Neural cell (in vitro differentiated cells): ENCODE results near the gene MXD1. TPM values are rescaled to one million over a fixed set of nuclear protein-coding genes. Genes with fewer than 3 reads are reported as not detected.

ENCODE experiments used
- H2AFZ ChIP-seq: fragments of 200-600, 300-800 bp; sonication (generic), shearing (Covaris generic); 2 replicates; pipeline ENCODE4 v1.6.0; 2014; ENCODE audit warnings: low read depth, mild to moderate bottlenecking, antibody characterized with exemption, low read length, moderate library complexity
- H3F3A ChIP-seq: fragments of 200-600 bp; shearing (Covaris generic); 2 replicates; pipeline ENCODE4 v1.6.1; 2016; ENCODE audit warnings: mild to moderate bottlenecking, moderate library complexity, mixed read lengths, antibody characterized with exemption, low read length; ENCODE audit not compliant: insufficient read depth, poor library complexity, severe bottlenecking
- H3K27ac ChIP-seq: fragments of 200-600, 300-800 bp; sonication (generic), shearing (Covaris generic); 2 replicates; pipeline ENCODE4 v1.5.1; 2014; ENCODE audit warnings: mild to moderate bottlenecking, low read length, moderate library complexity
- H3K27me3 ChIP-seq: fragments of 300-800, 200-600 bp; sonication (generic), shearing (Covaris generic); 2 replicates; pipeline ENCODE4 v1.6.0; 2014; ENCODE audit warnings: mild to moderate bottlenecking, low read depth, low read length, moderate library complexity; ENCODE audit not compliant: insufficient read depth
- H3K36me3 ChIP-seq: fragments of 300-800, 200-600 bp; sonication (generic), shearing (Covaris generic); 2 replicates; pipeline ENCODE4 v1.5.1; 2014; ENCODE audit warnings: mild to moderate bottlenecking, antibody characterized with exemption, low read length, moderate library complexity; ENCODE audit not compliant: insufficient read depth
- H3K4me2 ChIP-seq: fragments of 300-800, 200-600 bp; sonication (generic), shearing (Covaris generic); 2 replicates; pipeline ENCODE4 v1.6.0; 2014; ENCODE audit warnings: mild to moderate bottlenecking, low read length
- H3K4me3 ChIP-seq: fragments of 300-800, 200-600 bp; sonication (generic), shearing (Covaris generic); 2 replicates; pipeline ENCODE4 v1.5.1; 2014; ENCODE audit warnings: mild to moderate bottlenecking, low read length, moderate library complexity
- H3K79me2 ChIP-seq: fragments of 200-600 bp; shearing (Covaris generic); replicated peaks from 2 replicates; pipeline ENCODE4 v1.6.0; 2014; ENCODE audit warnings: mild to moderate bottlenecking, low read length, moderate library complexity; ENCODE audit not compliant: insufficient read depth
- H3K9ac ChIP-seq: fragments of 300-800, 200-600 bp; sonication (generic), shearing (Covaris generic); 2 replicates; pipeline ENCODE4 v1.6.1; 2016; ENCODE audit warnings: mild to moderate bottlenecking, low read length, mixed read lengths
- H3K9me2 ChIP-seq: fragments of 200-600 bp; shearing (Covaris generic); 2 replicates; pipeline ENCODE4 v1.6.1; 2016; ENCODE audit warnings: mild to moderate bottlenecking, low read length, mixed read lengths; ENCODE audit not compliant: insufficient read depth
- H3K9me3 ChIP-seq: fragments of 200-600, 300-800 bp; sonication (generic), shearing (Covaris generic); 2 replicates; pipeline ENCODE4 v1.6.1; 2016; ENCODE audit warnings: mild to moderate bottlenecking, mixed run types, low read length, moderate library complexity, mixed read lengths
- H4K20me1 ChIP-seq: fragments of 200-600 bp; shearing (Covaris generic); 2 replicates; pipeline ENCODE4 v1.6.1; 2016; ENCODE audit warnings: mild to moderate bottlenecking, mixed run types; ENCODE audit not compliant: insufficient read depth
- EP300 ChIP-seq: fragments of 450-650 bp; conservative IDR thresholded peaks from 2 replicates; pipeline ENCODE4 v1.6.1; 2014; ENCODE audit warnings: antibody characterized with exemption, mild to moderate bottlenecking, moderate library complexity; ENCODE audit not compliant: poor library complexity, severe bottlenecking
- EZH2 ChIP-seq: fragments of 200-600, 300-800 bp; shearing (Covaris generic), sonication (generic); IDR thresholded peaks from 2 replicates; pipeline ENCODE4 v1.6.1; 2014; ENCODE audit warnings: antibody characterized with exemption, low read length, borderline replicate concordance, mild to moderate bottlenecking; ENCODE audit not compliant: insufficient read depth, poor library complexity, severe bottlenecking
- MXI1 ChIP-seq: fragments of 450-650 bp; conservative IDR thresholded peaks from 2 replicates; pipeline ENCODE4 v1.6.1; 2014; ENCODE audit warnings: antibody characterized with exemption, mild to moderate bottlenecking; ENCODE audit not compliant: poor library complexity, severe bottlenecking
- POLR2AphosphoS5 ChIP-seq: IDR thresholded peaks from 2 replicates; pipeline ENCODE4 v1.6.1; 2012
- RAD21 ChIP-seq: fragments of 450-650 bp; conservative IDR thresholded peaks from 2 replicates; pipeline ENCODE4 v1.6.1; 2014; ENCODE audit warnings: antibody characterized with exemption, mild to moderate bottlenecking, moderate library complexity
- SMC3 ChIP-seq: fragments of 450-650 bp; conservative IDR thresholded peaks from 2 replicates; pipeline ENCODE4 v1.6.1; 2014; ENCODE audit warnings: antibody characterized with exemption, mild to moderate bottlenecking, moderate library complexity; ENCODE audit not compliant: poor library complexity
- TAF1 ChIP-seq: IDR thresholded peaks from 2 replicates; pipeline ENCODE4 v1.6.1; 2012; ENCODE audit warnings: low read depth
- polyA plus RNA-seq: library from polyadenylated mRNA; depleted of rRNA; stranded (reverse); fragments of >200 nt; gene quantifications from 2 replicates; pipeline ENCODE4 v1.2.3, GENCODE V29; 2014
- TF ChIP-seq, protein P1 (sequence below): fragments of 450-650 bp; IDR thresholded peaks from 2 replicates; pipeline ENCODE4 v1.5.1; 2014; ENCODE audit warnings: antibody characterized with exemption, mild to moderate bottlenecking, moderate library complexity; ENCODE audit not compliant: poor library complexity, severe bottlenecking
- TF ChIP-seq, protein P2 (sequence below): IDR thresholded peaks from 2 replicates; pipeline ENCODE4 v1.6.1; 2012; ENCODE audit warnings: borderline replicate concordance

The MXD1 gene
- polyA plus RNA-seq, 1 donor from 2014 or later: 16.4 TPM

DNA sequence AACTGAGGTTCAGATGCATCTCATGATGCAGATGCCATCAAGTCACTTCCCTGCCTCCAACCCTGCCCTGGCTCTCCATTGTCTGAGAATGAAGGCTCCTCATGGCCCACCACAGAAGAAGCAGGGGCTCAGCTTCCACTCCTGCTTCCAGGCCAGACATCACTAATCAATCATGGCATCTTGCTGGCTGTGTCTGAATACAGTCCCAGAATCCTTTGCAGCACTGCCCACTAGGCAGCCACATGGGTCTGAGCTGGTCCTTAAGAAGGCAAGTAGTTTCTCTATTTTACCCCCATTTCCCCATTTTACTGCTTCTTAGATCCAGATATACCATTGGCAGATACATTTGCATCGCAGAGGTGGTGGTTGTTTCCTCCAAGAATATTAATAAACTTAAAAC lies 39.2 kb downstream of the MXD1 start:
- Histone ChIP-seq H4K20me1 (no peaks in the 10 kb centered on the region), H3K27me3 (no peaks in the 10 kb centered on the region), H3K27ac (no peak overlapping the region), H3K4me3 (no peak overlapping the region), H3K36me3 (no peaks in the 10 kb centered on the region), H3K9me3 (no peaks in the 10 kb centered on the region), H2AFZ (no peak overlapping the region), H3F3A (no peaks in the 10 kb centered on the region), H3K9me2 (no peaks in the 10 kb centered on the region), H3K4me2 (no peak overlapping the region), H3K79me2 (no peaks in the 10 kb centered on the region), H3K9ac (no peak overlapping the region)
- TF ChIP-seq POLR2AphosphoS5 (no peak), EZH2 (no peak), RAD21 (no peak)

DNA sequence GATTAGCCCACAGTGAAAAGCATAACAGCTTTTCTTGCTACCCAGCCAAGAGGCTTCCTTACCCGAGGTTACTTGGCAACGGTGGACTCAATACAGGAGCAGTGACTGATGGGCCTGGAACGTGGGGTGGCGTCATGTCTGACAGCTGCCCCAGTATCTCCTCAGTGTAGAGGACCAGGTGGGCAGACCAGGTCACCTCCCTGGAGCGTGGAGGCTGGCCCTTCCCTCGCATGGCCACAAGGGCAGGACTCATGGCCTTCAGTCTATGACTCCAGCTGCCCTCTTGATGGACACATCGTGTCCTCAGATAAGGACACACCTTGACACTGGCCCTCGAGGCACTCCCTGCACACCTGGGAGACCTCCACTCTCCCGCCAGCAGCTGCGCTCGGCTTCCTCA lies 40.1 kb downstream of the MXD1 start:
- no peaks in the 10 kb centered on the region for H3K27me3 ChIP-seq
- no peaks in the 10 kb centered on the region for H3K36me3 ChIP-seq
- H3K79me2 ChIP-seq: no peaks in the 10 kb centered on the region
- TF ChIP-seq SMC3 (no peak), TAF1 (no peak), EP300 (no peak), POLR2AphosphoS5 (no peak), RAD21 (no peak), MXI1 (no peak), EZH2 (no peak)
- TF ChIP-seq, protein P1, sequence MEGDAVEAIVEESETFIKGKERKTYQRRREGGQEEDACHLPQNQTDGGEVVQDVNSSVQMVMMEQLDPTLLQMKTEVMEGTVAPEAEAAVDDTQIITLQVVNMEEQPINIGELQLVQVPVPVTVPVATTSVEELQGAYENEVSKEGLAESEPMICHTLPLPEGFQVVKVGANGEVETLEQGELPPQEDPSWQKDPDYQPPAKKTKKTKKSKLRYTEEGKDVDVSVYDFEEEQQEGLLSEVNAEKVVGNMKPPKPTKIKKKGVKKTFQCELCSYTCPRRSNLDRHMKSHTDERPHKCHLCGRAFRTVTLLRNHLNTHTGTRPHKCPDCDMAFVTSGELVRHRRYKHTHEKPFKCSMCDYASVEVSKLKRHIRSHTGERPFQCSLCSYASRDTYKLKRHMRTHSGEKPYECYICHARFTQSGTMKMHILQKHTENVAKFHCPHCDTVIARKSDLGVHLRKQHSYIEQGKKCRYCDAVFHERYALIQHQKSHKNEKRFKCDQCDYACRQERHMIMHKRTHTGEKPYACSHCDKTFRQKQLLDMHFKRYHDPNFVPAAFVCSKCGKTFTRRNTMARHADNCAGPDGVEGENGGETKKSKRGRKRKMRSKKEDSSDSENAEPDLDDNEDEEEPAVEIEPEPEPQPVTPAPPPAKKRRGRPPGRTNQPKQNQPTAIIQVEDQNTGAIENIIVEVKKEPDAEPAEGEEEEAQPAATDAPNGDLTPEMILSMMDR: no peak
- TF ChIP-seq, protein P2, sequence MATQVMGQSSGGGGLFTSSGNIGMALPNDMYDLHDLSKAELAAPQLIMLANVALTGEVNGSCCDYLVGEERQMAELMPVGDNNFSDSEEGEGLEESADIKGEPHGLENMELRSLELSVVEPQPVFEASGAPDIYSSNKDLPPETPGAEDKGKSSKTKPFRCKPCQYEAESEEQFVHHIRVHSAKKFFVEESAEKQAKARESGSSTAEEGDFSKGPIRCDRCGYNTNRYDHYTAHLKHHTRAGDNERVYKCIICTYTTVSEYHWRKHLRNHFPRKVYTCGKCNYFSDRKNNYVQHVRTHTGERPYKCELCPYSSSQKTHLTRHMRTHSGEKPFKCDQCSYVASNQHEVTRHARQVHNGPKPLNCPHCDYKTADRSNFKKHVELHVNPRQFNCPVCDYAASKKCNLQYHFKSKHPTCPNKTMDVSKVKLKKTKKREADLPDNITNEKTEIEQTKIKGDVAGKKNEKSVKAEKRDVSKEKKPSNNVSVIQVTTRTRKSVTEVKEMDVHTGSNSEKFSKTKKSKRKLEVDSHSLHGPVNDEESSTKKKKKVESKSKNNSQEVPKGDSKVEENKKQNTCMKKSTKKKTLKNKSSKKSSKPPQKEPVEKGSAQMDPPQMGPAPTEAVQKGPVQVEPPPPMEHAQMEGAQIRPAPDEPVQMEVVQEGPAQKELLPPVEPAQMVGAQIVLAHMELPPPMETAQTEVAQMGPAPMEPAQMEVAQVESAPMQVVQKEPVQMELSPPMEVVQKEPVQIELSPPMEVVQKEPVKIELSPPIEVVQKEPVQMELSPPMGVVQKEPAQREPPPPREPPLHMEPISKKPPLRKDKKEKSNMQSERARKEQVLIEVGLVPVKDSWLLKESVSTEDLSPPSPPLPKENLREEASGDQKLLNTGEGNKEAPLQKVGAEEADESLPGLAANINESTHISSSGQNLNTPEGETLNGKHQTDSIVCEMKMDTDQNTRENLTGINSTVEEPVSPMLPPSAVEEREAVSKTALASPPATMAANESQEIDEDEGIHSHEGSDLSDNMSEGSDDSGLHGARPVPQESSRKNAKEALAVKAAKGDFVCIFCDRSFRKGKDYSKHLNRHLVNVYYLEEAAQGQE: no peak
- no peak overlapping the region for H3K4me3 ChIP-seq
- H3F3A ChIP-seq: no peaks in the 10 kb centered on the region
- H2AFZ ChIP-seq: no peak overlapping the region
- no peaks in the 10 kb centered on the region for H3K9me3 ChIP-seq
- H3K9ac ChIP-seq: no peak overlapping the region
- no peaks in the 10 kb centered on the region for H4K20me1 ChIP-seq
- H3K9me2 ChIP-seq: no peaks in the 10 kb centered on the region
- H3K4me2 ChIP-seq: no peak overlapping the region
- no peak overlapping the region for H3K27ac ChIP-seq
